Measurements from ENCODE around the gene CDKN2D.
"Not testable (repeated sequence)": the region's sequence is repeated elsewhere in the genome, so short reads cannot be mapped to it uniquely, and the experiment has no call there.

The CDKN2D gene

DNA sequence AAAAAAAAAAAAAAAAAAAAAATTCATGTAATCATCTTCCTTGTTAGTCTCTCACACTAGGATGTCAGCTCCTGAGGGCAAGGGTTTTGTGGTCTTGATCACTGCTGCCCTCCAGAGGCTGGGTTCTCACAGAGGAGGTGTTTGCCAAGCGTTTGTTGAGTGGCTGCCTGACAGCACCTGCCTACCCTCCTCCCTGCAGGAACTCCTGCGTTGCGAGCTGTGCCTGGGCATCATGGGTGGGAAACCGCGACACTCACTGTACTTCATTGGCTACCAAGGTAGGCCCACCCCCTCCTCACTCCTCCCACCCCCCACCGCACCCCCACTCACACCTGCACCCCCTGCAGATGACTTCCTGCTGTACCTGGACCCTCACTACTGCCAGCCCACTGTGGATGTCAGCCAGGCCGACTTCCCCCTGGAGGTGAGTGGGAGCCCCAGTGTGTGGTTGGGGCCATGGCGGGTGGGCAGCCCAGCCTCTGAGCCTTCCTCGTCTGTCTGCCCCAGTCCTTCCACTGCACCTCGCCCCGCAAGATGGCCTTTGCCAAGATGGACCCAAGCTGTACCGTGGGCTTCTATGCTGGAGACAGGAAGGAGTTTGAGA is 17.0 kb downstream of the CDKN2D start:
- DNase-seq = no peak

DNA sequence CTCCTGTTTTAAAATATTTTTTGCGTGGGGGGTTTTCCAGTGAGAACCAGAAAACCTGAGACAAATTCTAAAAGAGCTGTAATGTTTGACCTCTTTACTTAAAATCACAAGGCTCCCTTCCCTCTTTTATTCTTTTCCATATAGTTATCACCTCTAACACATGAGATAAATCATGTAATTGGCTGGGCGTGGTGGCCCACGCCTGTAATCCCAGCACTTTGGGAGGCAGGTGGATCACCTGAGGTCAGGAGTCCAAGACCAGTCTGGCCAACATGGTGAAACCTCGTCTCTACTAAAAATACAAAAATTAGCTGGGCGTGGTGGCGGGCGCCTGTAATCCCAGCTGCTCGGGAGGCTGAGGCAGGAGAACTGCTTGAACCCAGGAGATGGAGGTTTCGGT is 17.8 kb downstream of the CDKN2D start:
- DNase-seq = not testable (repeated sequence)

GRCh38 chr19:10550336-10550735 is 18.4 kb downstream of the CDKN2D start:
- no peak for DNase-seq

GRCh38 chr19:10549733-10550132 is 19.0 kb downstream of the CDKN2D start:
- DNase-seq = no peak

GRCh38 chr19:10548746-10549276 is 20.0 kb downstream of the CDKN2D start:
- DNase-seq = no peak

DNA sequence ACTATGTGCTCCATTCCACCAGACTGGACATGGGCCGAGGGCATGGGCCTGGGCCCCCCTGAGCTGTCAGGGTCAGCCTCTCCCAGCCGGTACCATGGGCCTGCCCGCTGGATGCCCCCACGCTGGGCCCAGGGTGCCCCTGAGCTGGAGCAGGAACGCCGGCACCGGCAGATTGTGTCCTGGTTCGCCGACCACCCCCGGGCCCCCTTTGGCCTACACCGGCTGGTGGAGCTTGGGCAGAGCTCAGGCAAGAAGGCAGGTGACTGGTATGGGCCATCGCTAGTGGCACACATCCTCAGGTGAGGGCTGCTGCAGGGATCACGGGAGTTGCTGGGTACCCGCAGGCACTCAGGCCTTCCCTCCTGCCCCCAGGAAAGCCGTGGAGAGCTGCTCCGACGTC is 22.0 kb downstream of the CDKN2D start:
- DNase-seq = no peak

- no peak for DNase-seq
Measured at GRCh38 chr19:10544753-10545251, 24.0 kb downstream of the CDKN2D start.

DNA sequence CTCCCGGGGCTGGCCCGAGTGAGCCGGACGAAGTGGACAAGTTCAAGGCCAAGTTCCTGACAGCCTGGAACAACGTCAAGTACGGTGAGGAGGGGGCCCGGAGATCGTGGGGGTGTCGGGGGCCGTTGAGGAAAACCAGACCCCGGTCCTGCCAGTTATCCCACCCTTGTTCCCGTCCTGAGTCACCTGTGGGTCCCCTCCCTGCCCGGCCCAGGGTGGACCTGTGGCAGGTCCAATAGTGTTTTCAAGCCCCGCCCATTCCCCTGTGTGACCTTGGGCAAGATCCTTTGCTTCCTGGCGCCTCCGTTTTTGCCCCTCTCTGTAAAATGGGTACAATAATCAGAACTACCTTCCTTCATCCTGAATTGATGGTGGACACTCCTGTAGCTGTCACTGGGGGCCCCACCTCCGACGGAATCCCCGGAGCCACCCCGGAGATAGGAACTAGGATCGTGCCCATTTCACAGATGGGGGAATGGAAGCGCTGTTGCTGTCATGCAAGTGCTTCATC is 24.5 kb downstream of the CDKN2D start:
- DNase-seq = no peak

DNA sequence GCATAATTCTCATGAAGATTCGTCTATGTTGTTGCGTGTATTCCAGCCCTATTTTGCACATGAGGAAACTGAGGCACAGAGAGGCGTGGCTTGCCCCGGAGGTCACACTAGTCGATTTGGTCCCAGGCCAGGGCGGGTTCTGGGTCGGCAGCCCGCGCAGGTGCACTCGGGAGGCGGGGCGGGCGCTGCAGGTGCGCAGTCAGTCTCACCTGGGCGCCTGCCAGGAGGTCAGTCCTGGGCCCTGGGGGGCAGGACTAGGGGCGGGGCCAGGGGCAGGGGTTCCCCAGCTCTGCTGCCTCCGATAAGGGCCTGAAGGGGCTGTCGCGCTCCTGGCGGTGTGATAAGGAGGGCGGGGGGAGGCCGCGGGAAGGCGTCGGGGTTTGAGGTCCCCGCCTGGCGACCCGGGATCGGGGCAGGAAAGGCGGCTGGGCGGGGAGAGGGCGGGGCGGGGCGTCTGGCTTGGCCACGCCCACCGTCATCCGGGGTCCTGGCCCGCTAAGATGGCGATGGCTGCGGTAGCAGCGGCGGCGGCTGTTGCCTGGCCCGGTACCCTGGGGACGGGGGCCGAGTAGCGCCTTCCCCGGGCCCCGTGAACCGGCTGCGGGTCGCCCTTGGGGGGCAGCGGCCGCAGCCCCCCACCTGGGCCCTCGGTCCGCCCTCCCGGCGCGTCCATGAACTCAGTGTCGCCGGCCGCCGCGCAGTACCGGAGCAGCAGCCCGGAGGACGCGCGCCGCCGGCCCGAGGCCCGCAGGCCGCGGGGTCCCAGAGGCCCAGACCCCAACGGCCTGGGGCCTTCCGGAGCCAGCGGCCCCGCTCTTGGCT is 25.1 kb downstream of the CDKN2D start, which contains the start of gene ATG4D:
ATG4D (plus strand) TSS at position 485 of the 822 bp plus-strand sequence; CDS start at position 672, 187 bp downstream.
- DNase-seq = peak; percentile 76

GRCh38 chr19:10543059-10543419 is 25.7 kb downstream of the CDKN2D start:
- no peak for DNase-seq

DNA sequence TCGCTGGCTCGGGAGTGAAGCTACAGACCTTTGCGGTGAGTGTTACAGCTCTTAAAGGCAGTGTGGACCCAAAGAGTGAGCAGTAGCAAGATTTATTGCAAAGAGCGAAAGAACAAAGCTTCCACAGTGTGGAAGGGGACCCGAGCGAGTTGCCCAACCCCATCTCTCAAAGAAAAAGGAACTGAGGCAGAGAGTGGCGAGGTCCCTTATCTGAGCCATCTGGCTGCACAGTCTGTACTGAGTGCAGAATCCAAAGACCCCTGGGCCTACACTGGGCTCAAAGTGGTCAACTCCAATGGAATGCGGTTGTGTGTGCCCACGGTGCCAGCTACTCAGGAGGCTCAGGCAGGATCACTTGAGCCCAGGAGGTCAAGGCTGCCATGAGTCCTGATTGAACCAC is 29.8 kb downstream of the CDKN2D start:
- not testable (repeated sequence) for DNase-seq

GRCh38 chr19:10538204-10538983 is 30.4 kb downstream of the CDKN2D start:
- DNase-seq = no peak

GRCh38 chr19:10537668-10538067 is 31.1 kb downstream of the CDKN2D start:
- no peak for DNase-seq

- DNase-seq = no peak
Measured at GRCh38 chr19:10535613-10536012, 33.2 kb downstream of the CDKN2D start.

- DNase-seq = no peak
Measured at GRCh38 chr19:10533646-10534386, 35.0 kb downstream of the CDKN2D start.

GRCh38 chr19:10532457-10532856 is 36.3 kb downstream of the CDKN2D start:
- DNase-seq = no peak

- not testable (repeated sequence) for DNase-seq
Measured at GRCh38 chr19:10526887-10527286, 41.9 kb downstream of the CDKN2D start.

- no peak for DNase-seq
Measured at GRCh38 chr19:10525636-10526035, 43.1 kb downstream of the CDKN2D start.

DNA sequence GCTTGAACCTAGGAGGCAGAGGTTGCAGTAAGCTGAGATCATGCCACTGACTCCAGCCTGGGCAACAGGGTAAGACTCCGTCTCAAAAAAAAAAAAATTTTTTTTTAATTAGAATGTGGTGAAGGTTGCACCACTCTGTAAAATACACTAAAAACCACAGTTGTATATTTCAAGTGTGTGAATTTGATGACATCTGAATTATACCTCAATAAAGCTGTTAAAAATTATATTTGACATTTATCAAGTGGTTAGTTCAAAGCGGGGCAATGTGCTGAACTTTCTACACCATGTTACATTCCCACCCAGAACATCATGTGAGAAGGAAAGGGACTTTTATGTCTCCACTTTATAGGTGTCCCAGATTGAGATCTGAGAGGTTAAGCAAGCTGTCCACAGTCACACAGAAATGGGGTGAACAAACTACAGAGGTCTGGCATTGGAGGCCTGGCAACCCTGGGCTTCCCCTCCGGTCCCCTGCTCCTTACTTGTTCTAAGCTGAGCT is 45.6 kb downstream of the CDKN2D start:
- DNase-seq = no peak

- no peak for DNase-seq
Measured at GRCh38 chr19:10521461-10522171, 47.2 kb downstream of the CDKN2D start.

DNA sequence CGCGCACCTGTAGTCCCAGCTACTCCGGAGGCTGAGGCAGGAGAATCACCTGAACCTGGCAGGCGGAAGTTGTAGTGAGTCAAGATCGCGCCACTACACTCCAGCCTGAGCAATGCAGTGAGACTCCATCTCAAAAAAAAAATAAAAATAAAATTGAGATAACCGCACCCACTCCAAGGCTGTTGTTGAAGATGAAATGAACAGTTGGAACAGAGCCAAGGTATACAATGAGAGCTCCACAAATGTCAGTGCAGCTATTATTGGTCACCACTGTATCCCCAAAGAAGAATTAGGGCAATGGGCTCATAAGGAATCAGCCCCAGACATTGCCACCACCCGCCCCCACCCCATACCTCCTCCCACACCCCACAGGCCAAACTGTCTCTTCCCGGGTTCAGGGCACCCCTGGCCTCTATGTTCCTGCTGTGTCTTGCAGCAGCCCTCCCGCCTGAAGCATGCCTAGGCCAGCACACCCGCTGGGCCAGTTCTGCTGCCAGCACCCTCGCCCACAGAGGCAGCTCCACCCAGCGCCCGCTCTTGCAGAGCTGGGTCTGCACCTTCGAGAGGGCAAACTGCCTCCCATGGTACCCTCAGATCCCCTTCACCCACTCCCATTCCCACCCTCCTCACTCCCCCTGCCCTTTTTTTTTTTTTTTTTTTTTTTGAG is 48.0 kb downstream of the CDKN2D start:
- DNase-seq = no peak
